D721Med (cell line): ENCODE data around the gene OTOS.

Experiments
- DNase-seq: peaks from one replicate; pipeline ENCODE4 v3.0.0; 2011; ENCODE audit warnings: low spot score; ENCODE audit not compliant: insufficient read length
- FAIRE-seq: peaks from 2 replicates; lab custom pipeline; 2011; peaks lifted over from hg19 to GRCh38; lab: Jason Lieb, UNC
- TF ChIP-seq, protein P1 (sequence below): IDR thresholded peaks from 2 replicates; pipeline ENCODE4 v1.5.1; 2012; ENCODE audit warnings: mild to moderate bottlenecking, control low read depth; ENCODE audit not compliant: insufficient read depth; ENCODE audit errors: missing control alignments

OTOS gene

DNA sequence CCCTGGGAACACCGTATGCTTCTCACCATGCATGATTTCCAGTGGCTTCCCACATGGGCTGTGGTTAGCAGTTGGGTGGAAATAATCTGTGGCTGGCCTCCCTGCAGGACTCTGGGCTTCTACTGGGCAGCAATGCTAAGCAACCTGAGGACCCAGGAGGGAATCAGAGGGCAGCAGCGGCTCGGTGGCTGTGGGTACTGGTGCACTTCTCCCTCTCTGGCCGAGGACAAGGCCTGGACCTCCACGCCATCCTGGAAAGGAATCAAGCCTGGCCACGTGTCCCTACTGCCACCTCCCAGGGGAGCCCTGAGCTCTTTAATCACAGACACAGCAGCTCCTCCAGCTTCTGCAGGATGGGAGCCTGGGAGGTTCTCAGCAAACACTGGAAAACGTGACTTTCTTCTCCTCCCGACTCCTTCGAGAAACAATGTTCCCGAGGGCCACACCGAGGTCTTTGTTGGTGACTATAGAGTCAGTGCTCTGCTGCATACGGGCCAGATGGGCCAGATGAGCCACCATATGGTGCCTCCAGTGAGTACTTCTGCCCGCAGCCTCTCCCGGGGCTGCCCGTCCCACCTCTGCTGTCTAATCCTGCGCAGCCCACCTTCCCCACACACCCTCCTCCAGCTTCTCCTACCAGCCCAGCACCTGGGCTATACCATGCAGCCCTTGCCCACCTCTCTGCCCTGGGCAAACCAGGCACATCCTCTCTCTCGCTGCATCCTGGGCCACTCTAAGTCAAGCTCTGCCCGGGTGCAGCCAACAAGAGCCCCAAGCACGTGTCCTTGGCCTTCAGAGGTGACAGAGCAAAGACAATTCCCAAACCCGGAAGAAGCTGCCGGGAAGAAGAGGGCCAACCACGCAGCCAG is 42.8 kb upstream of the OTOS start:
- FAIRE-seq (no peak), DNase-seq (no peak)
- TF ChIP-seq, protein P1, sequence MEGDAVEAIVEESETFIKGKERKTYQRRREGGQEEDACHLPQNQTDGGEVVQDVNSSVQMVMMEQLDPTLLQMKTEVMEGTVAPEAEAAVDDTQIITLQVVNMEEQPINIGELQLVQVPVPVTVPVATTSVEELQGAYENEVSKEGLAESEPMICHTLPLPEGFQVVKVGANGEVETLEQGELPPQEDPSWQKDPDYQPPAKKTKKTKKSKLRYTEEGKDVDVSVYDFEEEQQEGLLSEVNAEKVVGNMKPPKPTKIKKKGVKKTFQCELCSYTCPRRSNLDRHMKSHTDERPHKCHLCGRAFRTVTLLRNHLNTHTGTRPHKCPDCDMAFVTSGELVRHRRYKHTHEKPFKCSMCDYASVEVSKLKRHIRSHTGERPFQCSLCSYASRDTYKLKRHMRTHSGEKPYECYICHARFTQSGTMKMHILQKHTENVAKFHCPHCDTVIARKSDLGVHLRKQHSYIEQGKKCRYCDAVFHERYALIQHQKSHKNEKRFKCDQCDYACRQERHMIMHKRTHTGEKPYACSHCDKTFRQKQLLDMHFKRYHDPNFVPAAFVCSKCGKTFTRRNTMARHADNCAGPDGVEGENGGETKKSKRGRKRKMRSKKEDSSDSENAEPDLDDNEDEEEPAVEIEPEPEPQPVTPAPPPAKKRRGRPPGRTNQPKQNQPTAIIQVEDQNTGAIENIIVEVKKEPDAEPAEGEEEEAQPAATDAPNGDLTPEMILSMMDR: no peak

DNA sequence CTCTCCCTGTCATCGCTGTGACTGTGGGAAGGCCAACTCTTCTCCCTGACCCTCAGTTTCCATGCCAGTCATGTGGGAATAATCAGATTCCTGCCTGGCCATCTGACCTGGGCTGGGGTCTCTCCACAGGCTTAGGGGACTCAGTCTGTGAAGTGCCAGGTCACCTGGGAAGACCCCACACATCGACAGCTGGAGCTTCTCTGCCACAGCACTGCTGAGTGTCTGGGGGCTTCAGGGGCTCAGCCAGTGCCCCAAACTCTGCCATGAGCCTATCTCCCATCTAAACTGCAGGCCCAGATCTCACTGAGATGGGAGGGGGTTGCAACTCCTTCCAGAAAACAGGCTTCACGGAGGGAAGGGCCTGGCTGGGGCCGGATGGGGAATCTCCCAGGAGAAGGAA is 42.0 kb upstream of the OTOS start:
- FAIRE-seq: no peak
- DNase-seq: no peak
- TF ChIP-seq, protein P1: no peak

- no peak for DNase-seq
- TF ChIP-seq, protein P1: no peak
- FAIRE-seq: no peak
These were observed 41.5 kb upstream of the OTOS start for GRCh38 chr2:240182001-240182400.

- DNase-seq (no peak), FAIRE-seq (no peak)
- TF ChIP-seq, protein P1: no peak
These were observed 39.6 kb upstream of the OTOS start for GRCh38 chr2:240179941-240180666.

- no peak for DNase-seq
- FAIRE-seq: no peak
- TF ChIP-seq, protein P1: no peak
These were observed 38.8 kb upstream of the OTOS start for GRCh38 chr2:240179186-240179815.

GRCh38 chr2:240178564-240178963 is 38.1 kb upstream of the OTOS start:
- TF ChIP-seq, protein P1: no peak
- DNase-seq (no peak), FAIRE-seq (no peak)
